ENCODE measurements around the gene ANKS6.

The ANKS6 gene

DNA sequence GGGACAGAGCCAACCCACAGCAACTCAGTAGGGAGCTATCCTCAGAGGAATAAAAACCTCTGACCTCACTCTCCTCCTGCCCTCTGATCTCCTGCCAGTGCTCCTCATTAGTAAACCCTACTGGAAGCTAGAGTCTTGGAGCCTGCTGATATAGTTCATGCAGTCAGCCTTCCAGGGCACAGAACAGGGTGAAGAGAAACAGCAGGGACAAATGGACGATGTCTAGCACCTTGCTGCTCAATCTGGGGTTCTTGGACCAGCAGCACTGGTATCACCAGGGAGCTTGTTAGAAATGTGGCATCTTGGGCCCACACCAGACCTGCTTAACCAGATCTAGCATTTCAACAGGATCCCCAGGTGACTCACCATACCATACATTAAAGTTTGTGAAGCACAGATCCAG, 5.6 kb upstream of the ANKS6 start:
- H3K4me3 ChIP-seq (ENCODE audit: low read depth, low read length): no peak overlapping the region
- TF ChIP-seq CTCF (IDR thresholded peaks at IDR 0.05; ENCODE audit: low read depth, low read length): no peak

DNA sequence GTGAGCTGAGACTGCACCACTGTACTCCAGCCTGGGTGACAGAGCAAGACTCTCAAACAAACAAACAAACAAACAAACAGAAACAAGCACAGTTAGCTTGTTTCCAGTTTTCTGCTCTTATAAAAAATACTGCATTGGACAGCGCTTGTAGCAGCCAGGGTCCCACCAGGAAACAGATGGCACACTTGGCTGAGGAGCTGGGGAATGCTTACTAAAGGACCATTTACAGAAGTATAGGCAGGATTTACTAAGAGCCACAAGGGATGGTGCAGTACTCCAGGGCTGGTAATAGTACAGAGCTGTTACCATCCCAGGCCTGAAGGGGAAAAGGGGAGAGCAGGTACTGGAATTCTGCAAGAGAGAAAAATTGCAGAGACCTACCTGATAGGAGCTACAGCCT, 5.2 kb upstream of the ANKS6 start:
- H3K4me3 ChIP-seq (ENCODE audit: low read depth, low read length): no peak overlapping the region
- no peak for TF ChIP-seq CTCF (IDR thresholded peaks at IDR 0.05; ENCODE audit: low read depth, low read length)

DNA sequence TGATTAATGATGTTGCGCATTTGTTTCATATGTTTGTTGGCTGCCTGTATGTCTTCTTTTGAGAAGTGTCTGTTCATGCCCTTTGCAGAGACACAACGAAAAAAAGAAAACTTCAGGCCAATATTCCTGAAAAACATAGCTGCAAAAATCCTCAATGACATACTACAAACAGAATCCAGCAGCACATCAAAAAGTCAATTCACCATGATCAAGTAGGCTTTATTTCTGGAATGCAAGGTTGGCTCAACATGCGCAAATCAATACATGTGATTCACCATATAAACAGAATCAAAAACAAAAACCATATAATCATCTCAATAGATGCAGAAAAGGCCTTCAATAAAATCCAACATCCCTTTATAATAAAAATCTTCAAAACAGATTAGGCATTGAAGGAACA, 1.9 kb upstream of the ANKS6 start:
- TF ChIP-seq CTCF (IDR thresholded peaks at IDR 0.05; ENCODE audit: low read depth, low read length): no peak
- H3K4me3 ChIP-seq (ENCODE audit: low read depth, low read length): no peak overlapping the region

DNA sequence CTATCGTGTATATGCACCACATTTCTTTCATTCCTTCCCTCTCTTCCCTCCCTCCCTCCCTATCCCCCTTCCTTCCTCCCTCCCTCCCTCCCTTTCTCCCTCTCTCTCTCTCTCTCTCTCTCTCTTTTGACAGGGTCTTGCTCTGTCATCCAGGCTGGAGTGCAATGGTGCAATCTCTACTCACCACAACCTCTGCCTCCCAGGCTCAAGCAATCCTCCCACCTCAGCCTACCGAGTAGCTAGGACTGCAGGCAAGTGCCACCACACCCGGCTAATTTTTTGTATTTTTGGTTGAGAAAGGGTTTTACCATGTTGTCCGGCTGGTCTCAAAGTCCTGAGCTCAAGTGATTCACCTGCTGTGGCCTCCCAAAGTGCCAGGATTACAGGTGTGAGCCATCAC, 1.1 kb upstream of the ANKS6 start:
- no peak overlapping the region for H3K4me3 ChIP-seq (ENCODE audit: low read depth, low read length)
- no peak for TF ChIP-seq CTCF (IDR thresholded peaks at IDR 0.05; ENCODE audit: low read depth, low read length)

GRCh38 chr9:98795970-98796363, 388 bp downstream of the ANKS6 start:
- no peak for TF ChIP-seq CTCF (IDR thresholded peaks at IDR 0.05; ENCODE audit: low read depth, low read length)
- peak overlapping the region; percentile 70 for H3K4me3 ChIP-seq (ENCODE audit: low read depth, low read length)

DNA sequence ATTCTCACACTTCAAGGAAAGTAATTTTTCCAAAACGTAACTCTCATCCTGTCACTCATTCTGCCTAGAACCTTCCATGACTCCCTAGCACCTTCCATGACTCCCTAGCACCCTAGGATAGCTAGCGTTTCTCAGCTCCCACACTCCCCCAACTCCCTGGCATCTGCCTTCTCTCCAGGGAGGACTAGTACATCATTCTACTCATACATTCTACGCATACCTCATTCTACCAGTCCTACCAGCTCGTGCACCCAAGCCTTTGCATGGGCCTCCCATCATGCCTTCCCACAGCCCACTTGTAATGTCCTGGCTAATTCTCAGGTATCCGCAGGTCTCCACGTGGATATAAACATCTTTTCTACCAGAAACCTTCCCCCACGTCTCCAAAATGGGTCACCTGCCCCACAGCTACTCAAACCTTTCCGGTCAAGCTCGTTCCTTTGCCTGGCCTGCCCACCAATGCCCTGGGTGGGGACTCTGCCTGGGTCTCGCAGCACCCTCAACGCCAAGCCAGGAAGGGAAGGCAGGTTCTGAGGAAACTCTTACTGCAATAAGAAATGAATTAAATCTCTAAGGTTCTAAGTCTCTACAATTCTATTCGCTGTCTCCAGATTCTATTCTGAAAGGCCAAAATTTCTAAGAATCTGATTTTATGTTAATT, 930 bp downstream of the ANKS6 start:
- peak overlapping the region; percentile 70 for H3K4me3 ChIP-seq (ENCODE audit: low read depth, low read length)
- no peak for TF ChIP-seq CTCF (IDR thresholded peaks at IDR 0.05; ENCODE audit: low read depth, low read length)

DNA sequence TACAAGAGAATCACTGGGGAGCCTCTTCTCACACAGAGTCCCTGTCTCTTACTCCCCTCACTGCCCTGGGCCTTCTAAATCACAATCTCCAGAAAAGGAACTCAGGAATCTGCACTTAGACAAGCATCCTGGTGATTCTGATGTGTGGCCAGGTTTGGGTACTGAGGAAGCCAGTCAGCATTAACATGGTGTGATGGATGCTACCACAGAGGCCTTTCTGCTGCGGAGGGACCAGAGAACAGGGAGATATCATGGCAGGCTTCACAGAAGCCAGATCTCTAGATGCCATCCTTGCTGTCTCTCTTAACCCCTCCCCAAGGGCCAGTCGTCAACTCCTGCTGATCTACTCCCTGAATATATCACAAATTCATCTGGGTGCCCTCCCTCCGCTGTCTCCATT, 1.6 kb downstream of the ANKS6 start:
- peak overlapping the region; percentile 70; the same call in 1 of the 2 replicates for H3K4me3 ChIP-seq (ENCODE audit: low read depth, low read length)
- no peak for TF ChIP-seq CTCF (IDR thresholded peaks at IDR 0.05; ENCODE audit: low read depth, low read length)
